Effector memory CD8-positive, alpha-beta T cell (primary cell): Measurements from ENCODE around the gene CCDC88C.
"Not testable (repeated sequence)": the region's sequence is repeated elsewhere in the genome, so short reads cannot be mapped to it uniquely, and the experiment has no call there.

Experiments
- ATAC-seq: fragments of 150-1000 bp; cut with Tn5 transposase; replicated peaks from 2 replicates; pipeline ENCODE4 v1.10.0; 2021; ENCODE audit warnings: mild to moderate bottlenecking, moderate library complexity
- DNase-seq, 3 experiments: peaks; one replicate each; pipeline ENCODE4 v3.0.0; 2021
- H3K27ac Mint-ChIP-seq, 2 donors: one replicate each; pipeline ENCODE4 v1.8.0; 2022; ENCODE audit warnings: mild to moderate bottlenecking in 2 of 2, mixed read lengths in 2 of 2, moderate library complexity in 2 of 2
- H3K27me3 Mint-ChIP-seq, 2 donors: one replicate each; pipeline ENCODE4 v1.8.0; 2022; ENCODE audit warnings: mixed read lengths in 2 of 2
- H3K36me3 Mint-ChIP-seq: one replicate; pipeline ENCODE4 v1.8.0; 2022; ENCODE audit warnings: mild to moderate bottlenecking, moderate library complexity, mixed read lengths; ENCODE audit not compliant: insufficient read depth
- H3K4me1 Mint-ChIP-seq, 2 donors: one replicate each; pipeline ENCODE4 v1.8.0; 2022; ENCODE audit warnings: low read depth in 2 of 2, mixed read lengths in 2 of 2
- H3K4me3 Mint-ChIP-seq, 2 donors: one replicate each; pipeline ENCODE4 v1.8.0; 2022; ENCODE audit warnings: mild to moderate bottlenecking in 2 of 2, mixed read lengths in 2 of 2, moderate library complexity in 2 of 2
- H3K9me3 Mint-ChIP-seq, 2 donors: one replicate each; pipeline ENCODE4 v1.8.0; 2022; ENCODE audit warnings: mixed read lengths in 2 of 2

The CCDC88C gene

DNA sequence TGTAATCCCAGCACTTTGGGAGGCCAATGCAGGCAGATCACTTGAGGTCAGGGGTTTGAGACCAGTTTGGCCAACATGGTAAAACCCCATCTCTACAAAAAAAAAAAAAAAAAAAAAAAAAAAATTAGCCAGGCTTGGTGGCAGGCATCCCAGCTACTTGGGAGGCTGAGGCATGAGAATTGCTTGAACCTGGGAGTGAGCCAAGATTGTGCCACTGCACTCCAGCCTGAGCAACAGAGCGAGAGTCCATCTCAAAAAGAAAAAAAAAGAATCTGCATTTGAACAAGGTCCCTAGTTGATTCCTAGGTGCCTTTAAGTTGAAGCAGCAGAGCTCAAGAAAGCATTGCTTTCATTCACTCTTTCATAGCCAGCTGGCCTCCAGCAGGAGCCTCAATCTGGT is 11.3 kb upstream of the CCDC88C start:
- not testable (repeated sequence) for H3K36me3 Mint-ChIP-seq, H3K4me1 Mint-ChIP-seq, H3K27me3 Mint-ChIP-seq, ATAC-seq, H3K9me3 Mint-ChIP-seq, H3K27ac Mint-ChIP-seq, H3K4me3 Mint-ChIP-seq, DNase-seq

DNA sequence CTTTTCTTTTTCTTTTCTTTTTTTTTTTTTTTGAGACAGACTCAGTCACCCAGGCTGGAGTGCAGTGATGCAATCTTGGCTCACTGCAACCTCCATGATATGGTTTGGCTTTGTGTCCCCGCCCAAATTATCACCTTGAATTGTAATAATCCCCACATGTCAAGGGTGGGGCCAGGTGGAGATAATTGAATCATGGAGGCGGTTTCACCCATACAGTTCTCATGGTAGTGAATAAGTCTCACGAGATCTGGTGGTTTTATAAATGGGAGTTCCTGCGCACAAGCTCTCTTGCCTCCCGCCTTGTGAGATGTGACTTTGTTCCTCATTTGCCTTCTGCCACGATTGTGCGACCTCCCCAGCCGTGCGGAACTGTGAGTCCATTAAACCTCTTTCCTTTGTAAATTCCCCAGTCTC is 7.9 kb upstream of the CCDC88C start:
- H3K36me3 Mint-ChIP-seq, DNase-seq, H3K27ac Mint-ChIP-seq, H3K4me3 Mint-ChIP-seq, H3K27me3 Mint-ChIP-seq, H3K9me3 Mint-ChIP-seq, ATAC-seq, H3K4me1 Mint-ChIP-seq: not testable (repeated sequence)

DNA sequence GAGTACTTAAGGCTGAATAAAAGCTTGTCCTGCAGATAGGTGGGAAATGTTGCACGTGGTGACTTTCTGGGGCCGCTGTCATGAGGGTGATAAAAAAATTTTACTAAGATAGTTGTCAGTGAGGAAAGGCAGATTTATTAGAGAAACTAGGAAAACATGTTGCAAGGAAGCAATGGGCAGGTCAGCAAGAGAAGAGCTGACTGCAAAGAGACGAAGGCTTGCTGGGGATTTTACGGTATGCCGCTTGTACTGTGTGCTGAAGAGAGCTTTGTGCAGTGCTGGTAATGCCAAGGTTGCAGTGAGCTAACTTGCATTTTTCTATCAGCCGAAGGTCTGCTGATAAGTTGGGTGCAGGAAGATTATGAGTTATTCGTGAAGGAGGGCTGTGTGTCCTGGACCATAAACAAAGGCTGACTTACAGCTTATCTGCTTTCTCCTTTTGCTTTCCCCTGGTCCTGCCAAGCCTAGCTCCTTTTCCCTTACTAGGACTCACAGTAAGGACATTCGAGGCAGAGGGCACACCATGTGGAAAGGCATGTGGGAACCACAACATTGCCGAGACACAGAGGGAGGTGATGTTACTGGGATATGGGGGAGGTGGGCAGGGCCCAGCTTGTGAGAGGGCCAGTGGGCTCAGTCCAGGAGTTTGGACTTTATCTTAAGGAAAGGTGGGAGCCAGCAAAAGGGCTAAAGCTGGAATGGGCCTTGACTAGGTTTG is 7.4 kb upstream of the CCDC88C start:
- ATAC-seq = no peak
- Mint-ChIP-seq H3K27me3 (no peaks in the 10 kb centered on the region), H3K9me3 (no peaks in the 10 kb centered on the region), H3K27ac (no peak overlapping the region), H3K4me3 (no peak overlapping the region), H3K36me3 (peaks cover 4% of the 10 kb centered on the region), H3K4me1 (peaks cover 7 to 10% of the 10 kb centered on the region in 2 donors)
- no peak for DNase-seq

DNA sequence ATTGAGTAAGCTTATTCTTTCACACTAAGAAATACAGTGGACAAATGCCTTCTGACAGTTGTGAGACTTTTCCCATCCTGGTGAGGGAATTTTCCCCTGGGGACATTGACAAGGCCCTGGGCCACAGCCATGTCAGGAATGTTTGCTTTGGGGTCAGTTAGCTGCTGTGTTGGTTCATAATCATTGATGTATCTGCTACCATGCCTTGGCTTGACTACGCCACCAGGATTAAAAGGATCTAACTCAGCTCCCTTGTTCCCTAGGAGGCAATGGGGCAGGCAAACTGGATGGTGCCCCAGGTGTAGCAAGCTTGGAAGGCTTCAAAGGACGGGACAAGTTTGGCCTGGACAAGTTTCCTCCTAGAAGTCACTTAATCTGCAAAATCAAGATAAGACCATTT is 3.1 kb upstream of the CCDC88C start:
- H3K36me3 Mint-ChIP-seq = peaks cover 31% of the 10 kb centered on the region
- H3K4me1 Mint-ChIP-seq = peaks cover 17 to 18% of the 10 kb centered on the region in 2 donors
- no peaks in the 10 kb centered on the region for H3K27me3 Mint-ChIP-seq
- H3K4me3 Mint-ChIP-seq = no peak overlapping the region
- H3K9me3 Mint-ChIP-seq = no peaks in the 10 kb centered on the region
- ATAC-seq (no peak), DNase-seq (no peak)
- no peak overlapping the region for H3K27ac Mint-ChIP-seq

DNA sequence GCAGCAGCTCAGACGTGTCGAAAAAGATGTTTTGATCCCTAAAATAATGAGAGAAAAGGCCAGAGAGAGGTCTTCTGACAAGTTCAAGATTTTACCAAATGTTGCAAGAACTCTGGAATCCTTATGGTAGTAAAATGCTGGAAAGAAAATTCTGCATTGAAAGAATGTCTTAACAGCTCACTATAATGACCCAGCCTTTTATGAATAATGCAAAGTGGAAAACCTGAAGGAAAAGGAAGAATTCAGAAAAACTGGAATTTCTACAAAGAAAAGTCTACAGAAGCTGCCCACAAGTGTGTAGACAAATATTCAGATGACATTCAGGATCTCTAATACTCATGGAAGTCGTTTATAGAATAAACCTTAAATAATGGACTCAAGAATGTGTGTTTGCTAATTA is 1.8 kb upstream of the CCDC88C start:
- DNase-seq (no peak), ATAC-seq (no peak)
- peak overlapping the region; percentile 78 to 79 for H3K4me3 Mint-ChIP-seq
- no peaks in the 10 kb centered on the region for H3K27me3 Mint-ChIP-seq
- peaks cover 26 to 28% of the 10 kb centered on the region in 2 donors for H3K4me1 Mint-ChIP-seq
- H3K36me3 Mint-ChIP-seq = peaks cover 42% of the 10 kb centered on the region
- no peaks in the 10 kb centered on the region for H3K9me3 Mint-ChIP-seq
- peak overlapping the region; percentile 71 to 93 for H3K27ac Mint-ChIP-seq

DNA sequence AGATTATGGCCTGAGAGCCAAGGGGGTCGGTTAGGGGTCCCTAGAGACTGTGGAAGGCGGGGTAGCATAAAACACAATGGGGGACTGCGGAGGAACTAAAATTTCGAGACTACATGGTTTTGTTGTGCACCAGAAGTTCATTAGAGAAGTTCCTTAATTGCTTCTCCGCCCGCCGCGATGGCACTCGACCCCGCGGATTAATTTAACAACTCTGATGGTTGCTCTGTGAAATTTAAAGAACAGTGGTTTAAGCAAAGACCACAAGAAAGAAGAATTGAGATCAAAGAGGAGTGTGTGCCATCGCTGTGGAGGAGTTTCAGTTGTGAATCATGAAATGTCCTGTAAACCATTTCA is 1.4 kb upstream of the CCDC88C start:
- no peaks in the 10 kb centered on the region for H3K9me3 Mint-ChIP-seq
- ATAC-seq (peak; percentile 23), DNase-seq (no peak)
- H3K4me3 Mint-ChIP-seq = peak overlapping the region; percentile 78 to 79
- peak overlapping the region; percentile 71 to 93 for H3K27ac Mint-ChIP-seq
- H3K36me3 Mint-ChIP-seq = peaks cover 46% of the 10 kb centered on the region
- H3K4me1 Mint-ChIP-seq = peaks cover 30 to 31% of the 10 kb centered on the region in 2 donors
- no peaks in the 10 kb centered on the region for H3K27me3 Mint-ChIP-seq

DNA sequence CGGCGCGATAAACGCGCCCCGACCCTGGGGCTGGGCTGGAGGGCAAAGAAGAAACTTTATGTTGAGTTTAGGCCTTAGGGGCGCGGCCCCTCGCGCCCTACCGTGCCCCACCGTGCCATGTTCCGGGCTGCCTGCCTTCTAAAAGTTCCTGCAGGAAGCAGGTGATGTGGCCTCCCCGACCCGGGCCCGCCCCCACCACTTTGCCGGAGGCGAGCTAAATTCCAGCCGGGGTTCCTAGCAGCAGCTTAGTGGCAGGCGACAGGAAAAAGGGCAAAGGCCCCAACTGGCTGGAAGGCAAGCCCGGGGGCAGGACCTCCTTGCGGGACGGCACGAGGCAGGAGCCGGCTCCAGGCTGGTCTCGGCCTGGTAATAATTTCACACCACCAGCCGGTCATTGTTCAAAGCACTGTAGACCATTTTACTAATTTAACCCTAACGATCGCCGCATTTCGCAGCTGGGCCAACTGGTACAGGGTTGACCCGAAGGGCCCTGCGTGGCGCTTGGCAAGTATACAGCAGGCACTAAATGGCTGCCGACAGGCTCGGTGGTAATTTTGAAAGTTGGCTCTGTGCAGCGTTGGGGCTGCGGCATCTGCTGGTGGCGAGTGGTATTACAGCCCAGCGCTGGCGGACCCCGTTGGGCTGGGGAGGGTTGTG is 895 bp upstream of the CCDC88C start:
- H3K4me3 Mint-ChIP-seq = peak overlapping the region; percentile 78 to 79
- H3K27me3 Mint-ChIP-seq = no peaks in the 10 kb centered on the region
- ATAC-seq (peak; percentile 28), DNase-seq (peak; percentile 79 to 89 (median 80))
- H3K9me3 Mint-ChIP-seq = no peaks in the 10 kb centered on the region
- peaks cover 35 to 36% of the 10 kb centered on the region in 2 donors for H3K4me1 Mint-ChIP-seq
- peak overlapping the region; percentile 71 to 93 for H3K27ac Mint-ChIP-seq
- H3K36me3 Mint-ChIP-seq = peaks cover 50% of the 10 kb centered on the region

DNA sequence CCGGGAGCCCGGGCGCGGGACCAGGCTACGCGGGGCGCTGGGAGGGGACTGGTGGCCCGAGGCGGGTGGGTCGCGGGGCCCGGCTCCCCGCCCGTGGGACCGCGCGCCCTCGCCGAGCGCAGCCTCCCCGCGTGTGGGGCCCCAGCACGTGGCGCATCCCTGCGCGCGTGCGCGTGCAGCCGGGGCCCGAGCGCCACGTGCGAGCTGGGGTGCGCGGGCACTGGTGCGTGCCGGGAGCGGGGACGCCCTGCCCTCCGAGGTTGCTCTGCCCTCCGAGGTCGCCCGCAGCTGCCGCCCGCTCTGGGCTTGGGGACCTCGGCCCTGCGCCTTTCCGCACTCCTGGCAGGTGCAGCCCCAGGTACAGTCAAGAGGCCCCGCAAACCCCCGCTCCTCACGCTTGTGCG is 365 bp upstream of the CCDC88C start:
- peak overlapping the region; percentile 71 to 93 for H3K27ac Mint-ChIP-seq
- no peaks in the 10 kb centered on the region for H3K27me3 Mint-ChIP-seq
- peaks cover 55% of the 10 kb centered on the region for H3K36me3 Mint-ChIP-seq
- ATAC-seq (peak; percentile 50), DNase-seq (peak; percentile 54 to 71 (median 69))
- H3K9me3 Mint-ChIP-seq = no peaks in the 10 kb centered on the region
- peaks cover 41% of the 10 kb centered on the region in 2 donors for H3K4me1 Mint-ChIP-seq
- peak overlapping the region; percentile 78 to 79 for H3K4me3 Mint-ChIP-seq

DNA sequence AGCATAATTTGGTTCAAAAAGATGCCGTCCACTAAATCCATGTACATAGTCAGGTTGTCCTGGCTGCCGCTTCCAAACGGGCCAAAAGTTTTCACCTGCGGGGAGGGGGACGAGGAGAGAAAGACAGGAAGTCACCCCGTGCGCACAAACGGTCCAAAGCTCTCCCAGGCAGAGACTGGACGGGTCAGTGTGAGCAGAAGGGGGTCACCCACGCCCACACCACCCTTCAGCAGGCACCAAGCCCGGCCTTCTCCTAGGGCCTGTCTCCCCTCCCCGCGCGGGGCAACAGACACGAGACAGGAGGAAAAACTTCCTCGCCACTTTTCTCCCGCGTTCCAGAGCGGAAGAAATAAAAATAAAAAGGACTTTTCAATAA is 888 bp downstream of the CCDC88C start:
- peak overlapping the region; percentile 94 to 96 for H3K4me3 Mint-ChIP-seq
- H3K9me3 Mint-ChIP-seq = no peaks in the 10 kb centered on the region
- no peak for ATAC-seq
- DNase-seq = peak in 1 of 3 experiments; percentile 16
- H3K27ac Mint-ChIP-seq = peak overlapping the region; percentile 98
- no peaks in the 10 kb centered on the region for H3K27me3 Mint-ChIP-seq
- H3K36me3 Mint-ChIP-seq = peaks cover 60% of the 10 kb centered on the region
- peaks cover 48 to 49% of the 10 kb centered on the region in 2 donors for H3K4me1 Mint-ChIP-seq

DNA sequence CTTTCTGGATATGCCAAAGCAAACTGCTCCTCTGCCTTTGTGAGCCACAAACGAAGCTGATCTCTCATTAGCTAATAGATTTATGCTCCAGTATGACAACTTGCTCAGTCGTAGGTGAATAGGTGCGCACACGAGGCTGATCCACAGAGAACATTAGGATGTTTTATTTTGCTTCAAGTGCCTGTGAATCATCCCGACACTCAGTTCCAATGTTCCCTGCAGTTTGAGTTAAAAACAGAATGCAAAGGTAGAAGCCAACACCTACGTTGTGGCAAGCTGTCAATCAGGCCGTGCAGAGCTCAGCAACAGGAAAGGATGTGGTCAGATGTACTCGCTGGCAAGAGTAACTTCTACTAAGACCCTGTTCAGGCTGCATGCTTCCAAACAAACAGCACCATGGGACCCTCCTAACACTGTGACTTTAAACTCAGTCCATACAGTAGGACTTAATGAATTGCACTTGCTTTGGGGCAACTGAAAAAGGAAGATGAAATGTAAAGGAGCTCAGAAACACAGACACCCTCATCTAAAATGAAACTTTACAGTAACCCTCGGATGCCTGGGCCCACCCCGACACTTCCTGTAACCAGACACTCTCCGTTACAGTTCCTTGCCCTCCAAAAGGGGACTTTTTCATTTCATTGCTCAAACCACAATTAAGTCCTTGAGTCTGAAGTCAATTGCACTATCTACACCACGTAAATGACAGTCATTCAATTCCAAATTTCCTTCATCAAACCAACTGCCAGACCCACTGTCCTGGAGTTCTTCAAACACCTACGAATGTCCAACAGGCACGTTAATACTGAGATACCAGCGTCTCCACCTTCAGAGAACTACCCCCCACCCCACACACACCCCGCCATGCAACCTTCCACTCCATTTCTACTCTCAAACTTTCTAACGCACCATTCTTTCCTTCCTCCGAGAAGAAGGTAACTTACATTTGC is 1.6 kb downstream of the CCDC88C start:
- H3K27ac Mint-ChIP-seq = peak overlapping the region; percentile 98
- peak; percentile 60 to 72 (median 66) for DNase-seq
- peaks cover 66% of the 10 kb centered on the region for H3K36me3 Mint-ChIP-seq
- H3K9me3 Mint-ChIP-seq = no peaks in the 10 kb centered on the region
- H3K4me3 Mint-ChIP-seq = peak overlapping the region; percentile 94 to 96
- peak; percentile 57 for ATAC-seq
- peaks cover 55 to 56% of the 10 kb centered on the region in 2 donors for H3K4me1 Mint-ChIP-seq
- no peaks in the 10 kb centered on the region for H3K27me3 Mint-ChIP-seq

DNA sequence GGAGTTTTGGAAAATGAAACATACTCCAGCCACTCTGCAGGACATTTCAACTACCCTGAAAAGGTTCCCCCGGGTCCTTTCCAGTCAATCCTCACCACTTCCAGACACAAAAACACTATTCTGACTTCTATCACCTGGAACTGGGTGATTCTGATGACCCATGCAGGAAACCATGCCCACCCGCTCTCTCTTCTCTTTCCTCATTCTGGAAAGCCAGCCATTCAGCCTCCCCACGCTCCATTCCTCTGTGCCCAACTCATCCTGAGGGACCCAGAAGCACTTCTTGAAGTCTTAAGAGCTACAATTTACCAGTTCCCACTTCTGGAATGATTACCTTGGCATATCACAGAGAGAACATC is 3.2 kb downstream of the CCDC88C start:
- ATAC-seq (no peak), DNase-seq (no peak)
- H3K27me3 Mint-ChIP-seq = no peaks in the 10 kb centered on the region
- H3K9me3 Mint-ChIP-seq = no peaks in the 10 kb centered on the region
- peaks cover 69 to 71% of the 10 kb centered on the region in 2 donors for H3K4me1 Mint-ChIP-seq
- peak overlapping the region; percentile 98 for H3K27ac Mint-ChIP-seq
- H3K36me3 Mint-ChIP-seq = peaks cover 82% of the 10 kb centered on the region
- H3K4me3 Mint-ChIP-seq = peak overlapping the region; percentile 94 to 96

DNA sequence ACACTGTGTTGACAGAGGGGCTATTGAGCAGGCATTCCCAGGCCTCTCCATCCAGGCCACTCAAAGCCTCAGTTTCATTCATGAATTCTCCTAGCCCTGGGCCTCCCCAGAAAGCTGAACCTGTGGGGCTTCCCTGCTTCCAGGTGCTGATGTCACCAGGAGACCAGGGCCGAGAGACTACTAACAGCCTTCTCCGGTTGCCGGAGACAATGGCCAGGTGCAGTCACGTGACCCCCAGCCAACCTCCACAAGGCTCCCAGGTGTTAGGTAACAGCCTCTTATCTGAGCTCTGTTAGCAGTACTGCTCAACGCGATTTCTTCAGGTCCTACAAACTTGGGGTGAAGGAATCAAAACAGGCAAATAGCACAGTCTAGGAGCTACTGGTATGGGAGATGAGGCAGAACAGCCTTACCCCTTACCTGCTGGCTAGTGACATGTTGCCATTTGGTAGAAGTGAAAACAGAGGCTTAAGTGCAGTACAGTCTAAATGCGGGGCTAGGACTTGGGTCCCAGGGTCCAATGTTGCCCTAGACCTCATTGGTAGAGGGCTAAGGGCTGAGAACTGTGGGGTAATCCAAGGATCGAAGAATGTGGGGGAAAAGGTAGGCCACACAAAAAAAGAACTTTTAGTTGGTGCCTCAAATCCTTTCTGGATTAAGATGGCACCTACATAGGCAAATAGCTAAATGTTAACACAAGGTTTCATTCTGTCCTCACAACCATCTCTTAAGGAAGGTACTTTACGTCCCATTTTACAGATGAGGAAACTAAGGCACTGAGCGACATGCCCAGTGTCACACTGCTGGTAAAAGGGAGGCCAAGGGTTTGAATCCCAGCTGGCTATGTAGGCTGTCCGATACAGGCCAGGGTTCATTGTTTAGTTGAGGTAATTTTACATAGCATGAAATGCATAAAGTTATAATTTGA is 3.8 kb downstream of the CCDC88C start:
- peak overlapping the region; percentile 98 for H3K27ac Mint-ChIP-seq
- no peaks in the 10 kb centered on the region for H3K27me3 Mint-ChIP-seq
- no peaks in the 10 kb centered on the region for H3K9me3 Mint-ChIP-seq
- H3K36me3 Mint-ChIP-seq = peaks cover 85% of the 10 kb centered on the region
- H3K4me3 Mint-ChIP-seq = peak overlapping the region; percentile 94 to 96
- peaks cover 64 to 67% of the 10 kb centered on the region in 2 donors for H3K4me1 Mint-ChIP-seq
- DNase-seq = peak; percentile 44 to 56 (median 55)
- ATAC-seq = peak; percentile 6
